ENCODE data around the gene PGLYRP2.

DNA sequence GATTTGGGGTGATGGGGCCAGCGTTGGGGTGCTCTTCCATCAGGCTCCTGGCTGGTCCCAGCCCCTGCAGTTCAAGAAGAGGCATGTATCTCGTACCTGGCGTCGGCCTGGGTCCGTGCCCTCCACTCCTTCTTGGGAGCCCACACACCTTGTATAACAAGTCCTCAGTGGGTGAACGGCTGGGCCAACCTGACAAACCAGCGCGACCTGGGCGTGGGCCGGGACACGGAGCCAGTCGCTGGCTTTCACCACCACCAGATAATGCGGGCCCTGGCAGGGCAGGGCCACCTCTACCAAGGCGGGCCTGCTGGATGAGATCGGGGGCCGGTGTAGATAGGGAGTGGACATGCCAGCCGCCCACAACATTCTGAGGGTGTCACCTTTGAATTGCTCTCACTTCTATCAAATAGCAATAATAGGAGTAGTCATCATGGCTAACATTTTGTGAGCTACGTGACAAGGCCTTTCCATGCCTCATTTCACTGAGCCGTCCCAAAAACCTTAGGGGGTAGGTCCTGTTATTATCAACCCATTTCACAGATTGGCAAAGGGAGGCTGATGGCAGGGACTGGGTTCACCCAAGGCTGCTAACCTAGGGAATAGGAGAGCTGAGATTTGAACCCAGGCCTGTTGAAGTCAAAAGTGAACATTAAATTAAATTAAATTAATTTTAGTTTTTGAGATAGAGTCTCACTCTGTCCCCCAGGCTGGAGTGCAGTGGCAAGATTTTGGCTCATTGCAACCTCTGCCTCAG is 32.5 kb upstream of the PGLYRP2 start:
- TF ChIP-seq, protein P1, sequence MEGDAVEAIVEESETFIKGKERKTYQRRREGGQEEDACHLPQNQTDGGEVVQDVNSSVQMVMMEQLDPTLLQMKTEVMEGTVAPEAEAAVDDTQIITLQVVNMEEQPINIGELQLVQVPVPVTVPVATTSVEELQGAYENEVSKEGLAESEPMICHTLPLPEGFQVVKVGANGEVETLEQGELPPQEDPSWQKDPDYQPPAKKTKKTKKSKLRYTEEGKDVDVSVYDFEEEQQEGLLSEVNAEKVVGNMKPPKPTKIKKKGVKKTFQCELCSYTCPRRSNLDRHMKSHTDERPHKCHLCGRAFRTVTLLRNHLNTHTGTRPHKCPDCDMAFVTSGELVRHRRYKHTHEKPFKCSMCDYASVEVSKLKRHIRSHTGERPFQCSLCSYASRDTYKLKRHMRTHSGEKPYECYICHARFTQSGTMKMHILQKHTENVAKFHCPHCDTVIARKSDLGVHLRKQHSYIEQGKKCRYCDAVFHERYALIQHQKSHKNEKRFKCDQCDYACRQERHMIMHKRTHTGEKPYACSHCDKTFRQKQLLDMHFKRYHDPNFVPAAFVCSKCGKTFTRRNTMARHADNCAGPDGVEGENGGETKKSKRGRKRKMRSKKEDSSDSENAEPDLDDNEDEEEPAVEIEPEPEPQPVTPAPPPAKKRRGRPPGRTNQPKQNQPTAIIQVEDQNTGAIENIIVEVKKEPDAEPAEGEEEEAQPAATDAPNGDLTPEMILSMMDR (IDR thresholded peaks at IDR 0.05; ENCODE audit: borderline replicate concordance, extremely low read depth, low read length, poor library complexity, severe bottlenecking): no peak
- TF ChIP-seq EZH2 (IDR thresholded peaks at IDR 0.05; ENCODE audit: borderline replicate concordance, low read depth, low read length, severe bottlenecking): no peak
